Stimulated activated CD8-positive, alpha-beta memory T cell treated with anti-CD3 and anti-CD28 coated beads, Interleukin-2, amount 100 ng/mL, for 48 hours (primary cell): ENCODE data around the gene DHFR.
"Not testable (repeated sequence)": the region's sequence is repeated elsewhere in the genome, so short reads cannot be mapped to it uniquely, and the experiment has no call there.

Experiments used
- DNase-seq, 2 donors: peaks; one replicate each; pipeline ENCODE4 v3.0.0-alpha.2; 2020; ENCODE audit warnings: low read depth in 2 of 2

Gene DHFR

DNA sequence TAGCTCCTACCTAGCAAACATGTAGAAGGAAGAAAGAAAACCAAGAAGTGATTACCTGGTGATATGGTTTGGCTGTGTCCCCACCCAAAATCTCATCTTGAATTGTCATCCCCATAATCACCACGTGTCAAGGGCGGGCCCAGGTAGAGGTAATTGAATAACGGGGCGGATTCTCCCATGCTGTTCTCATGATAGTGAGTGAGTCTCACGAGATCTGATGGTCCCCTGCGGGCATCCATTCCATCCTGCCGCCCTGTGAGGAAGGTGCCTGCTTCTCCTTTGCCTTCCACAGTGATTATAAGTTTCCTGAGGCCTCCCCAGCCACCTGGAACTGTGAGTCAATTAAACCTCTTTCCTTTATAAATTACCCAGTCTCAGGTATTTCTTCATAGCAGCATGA lies 57.3 kb downstream of the DHFR start:
- no peak for DNase-seq

DNA sequence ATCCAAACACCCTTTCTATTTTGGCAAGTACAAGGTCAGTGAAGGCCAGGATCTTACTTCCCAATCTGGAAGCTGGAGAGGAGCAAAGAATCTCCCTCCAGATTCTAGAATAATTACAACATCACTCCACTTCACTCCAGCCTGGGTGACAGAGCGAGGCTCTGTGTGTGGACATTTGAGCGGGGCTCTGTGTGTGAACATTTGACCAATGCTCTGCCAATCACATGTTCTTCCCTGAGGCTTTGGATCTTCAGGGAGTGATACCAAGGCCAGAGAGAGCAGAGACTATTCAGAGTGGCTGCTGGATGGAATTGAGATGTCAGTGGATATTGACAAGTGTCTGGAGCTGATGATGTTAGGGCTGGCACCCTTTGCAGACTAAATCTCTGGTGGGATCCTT lies 60.0 kb downstream of the DHFR start:
- no peak for DNase-seq

DNA sequence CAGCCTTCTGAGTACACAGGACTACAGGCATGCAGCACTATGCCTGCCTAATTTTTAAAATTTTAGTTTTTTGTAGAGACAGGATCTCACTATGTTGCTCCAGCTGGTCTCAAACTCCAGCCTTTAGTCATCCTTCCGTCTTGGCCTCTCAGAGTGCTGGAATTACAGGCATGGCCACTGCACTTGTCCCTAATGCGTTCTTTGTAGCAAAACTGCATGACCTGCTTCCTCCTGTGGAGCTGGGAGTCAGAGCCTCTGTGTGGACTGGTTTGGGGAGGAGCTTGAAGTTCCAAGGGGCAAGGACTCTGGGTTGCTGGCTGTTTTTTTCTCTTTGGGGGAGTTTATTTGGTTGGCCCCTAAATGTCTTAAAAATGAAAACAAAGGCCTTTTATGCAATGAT lies 62.0 kb downstream of the DHFR start:
- DNase-seq: no peak

DNA sequence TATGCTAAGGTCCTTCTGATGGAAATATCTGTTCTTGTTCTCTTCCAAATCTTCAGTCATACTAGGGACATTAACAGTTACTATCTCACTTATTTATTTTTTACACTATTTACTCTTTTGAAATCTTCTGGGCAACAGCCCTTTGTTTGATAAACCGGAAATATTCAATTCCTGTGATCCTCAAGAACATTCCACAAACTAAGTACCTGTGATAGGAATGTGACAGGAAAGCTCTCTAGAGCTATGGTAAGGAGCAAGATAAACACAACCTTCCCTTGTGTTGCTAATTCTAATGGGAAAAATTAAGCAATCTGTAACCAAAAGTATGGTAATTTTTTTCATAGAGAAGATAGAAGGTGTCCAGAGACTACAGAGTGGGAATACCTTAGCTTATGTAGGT lies 62.7 kb downstream of the DHFR start:
- no peak for DNase-seq

DNA sequence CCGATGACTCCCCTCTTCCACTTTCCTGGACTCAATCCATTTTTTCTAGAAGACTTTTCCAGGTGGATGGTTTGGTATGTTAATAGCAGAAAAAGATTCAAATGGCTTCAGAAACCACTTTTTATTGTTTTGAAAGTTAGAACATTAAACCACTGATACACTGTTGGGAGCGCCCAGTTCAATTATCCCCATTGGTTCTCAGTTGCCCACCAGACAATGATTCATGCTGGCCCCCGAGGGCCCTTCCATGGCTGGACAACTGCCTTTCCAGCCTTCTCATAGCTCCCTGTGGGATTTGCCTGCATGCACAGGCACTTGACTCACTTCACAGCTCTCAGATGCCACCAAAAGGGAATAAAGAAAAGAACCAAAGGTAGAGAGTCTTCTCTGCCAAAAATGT lies 63.4 kb downstream of the DHFR start:
- DNase-seq: no peak

DNA sequence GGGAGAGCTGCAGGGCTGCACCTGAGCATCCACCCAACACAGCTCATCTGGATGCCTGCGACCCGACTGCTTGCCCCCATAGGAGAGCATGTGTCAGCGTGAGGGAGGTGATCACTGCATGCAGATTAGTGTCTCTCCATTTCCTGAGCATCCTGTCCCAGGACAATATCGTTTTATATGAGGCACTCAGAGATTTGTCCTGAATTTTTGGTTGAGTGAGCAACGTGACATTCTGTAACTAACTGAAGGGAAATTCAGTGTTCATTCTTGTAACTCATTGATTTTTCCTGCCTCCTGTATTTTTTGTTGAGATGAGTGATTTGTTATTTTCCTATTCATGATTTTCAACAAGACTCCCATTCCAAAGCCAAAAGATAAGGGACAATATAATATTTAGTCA lies 64.0 kb downstream of the DHFR start:
- DNase-seq: no peak

DNA sequence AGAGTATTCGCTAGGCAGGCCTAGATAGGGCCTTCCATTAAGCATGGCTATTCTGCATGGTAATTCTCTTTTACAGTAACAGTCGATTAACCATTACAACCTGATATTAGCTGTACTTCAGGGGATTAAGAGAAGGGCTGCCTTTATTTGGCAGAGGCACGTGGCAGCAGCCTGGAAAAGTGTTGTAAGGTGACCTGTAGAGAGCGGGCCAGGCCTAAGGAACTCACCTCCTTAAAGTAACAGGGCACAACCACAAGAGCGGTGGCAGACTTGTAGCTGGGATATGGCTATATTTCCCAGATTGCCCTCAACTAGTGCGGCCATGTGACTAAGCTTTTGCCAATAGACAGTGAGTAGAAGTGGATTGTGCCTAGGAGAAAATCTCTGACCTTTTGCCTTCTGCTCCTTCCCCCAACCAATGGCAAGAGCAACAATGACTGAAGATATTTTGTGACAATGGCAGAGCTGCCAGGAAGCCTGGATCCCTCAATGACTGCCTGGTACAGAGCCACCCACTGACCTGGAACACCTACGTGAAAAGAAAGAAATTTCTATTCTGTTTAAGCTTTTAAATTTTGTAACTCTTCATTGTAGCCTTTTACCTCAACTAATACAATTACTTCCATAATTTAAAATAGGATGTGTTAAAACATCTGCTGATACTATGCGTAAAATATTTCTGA lies 65.8 kb downstream of the DHFR start:
- no peak for DNase-seq

DNA sequence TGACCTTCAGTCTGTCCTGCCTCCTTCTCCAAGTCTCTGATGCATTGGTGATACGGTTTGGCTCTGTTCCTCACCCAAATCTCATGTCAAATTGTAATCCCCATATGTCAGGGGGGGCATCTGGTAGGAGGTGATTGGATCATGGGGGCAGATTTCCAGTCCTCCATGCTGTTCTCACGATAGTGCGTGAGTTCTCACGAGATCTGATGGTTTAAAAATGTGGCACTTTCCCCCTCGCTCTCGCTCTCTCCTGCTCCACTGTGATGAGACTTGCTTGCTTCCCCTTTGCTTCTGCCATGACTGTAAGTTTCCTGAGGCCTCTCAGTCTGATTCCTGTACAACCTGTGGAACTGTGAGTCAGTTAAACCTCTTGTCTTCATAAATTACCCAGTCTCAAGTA lies 70.0 kb downstream of the DHFR start:
- DNase-seq: no peak

DNA sequence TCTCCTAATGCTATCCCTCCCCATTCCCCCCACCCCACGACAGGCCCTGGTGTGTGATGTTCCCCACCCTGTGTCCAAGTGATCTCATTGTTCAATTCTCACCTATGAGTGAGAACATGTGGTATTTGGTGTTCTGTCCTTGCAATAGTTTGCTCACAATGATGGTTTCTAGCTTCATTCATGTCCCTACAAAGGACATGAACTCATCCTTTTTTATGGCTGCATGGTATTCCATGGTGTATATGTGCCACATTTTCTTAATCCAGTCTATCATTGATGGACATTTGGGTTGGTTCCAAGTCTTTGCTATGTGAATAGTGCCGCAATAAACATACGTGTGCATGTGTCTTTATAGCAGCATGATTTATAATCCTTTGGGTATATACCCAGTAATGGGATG lies 74.5 kb downstream of the DHFR start:
- not testable (repeated sequence) for DNase-seq

DNA sequence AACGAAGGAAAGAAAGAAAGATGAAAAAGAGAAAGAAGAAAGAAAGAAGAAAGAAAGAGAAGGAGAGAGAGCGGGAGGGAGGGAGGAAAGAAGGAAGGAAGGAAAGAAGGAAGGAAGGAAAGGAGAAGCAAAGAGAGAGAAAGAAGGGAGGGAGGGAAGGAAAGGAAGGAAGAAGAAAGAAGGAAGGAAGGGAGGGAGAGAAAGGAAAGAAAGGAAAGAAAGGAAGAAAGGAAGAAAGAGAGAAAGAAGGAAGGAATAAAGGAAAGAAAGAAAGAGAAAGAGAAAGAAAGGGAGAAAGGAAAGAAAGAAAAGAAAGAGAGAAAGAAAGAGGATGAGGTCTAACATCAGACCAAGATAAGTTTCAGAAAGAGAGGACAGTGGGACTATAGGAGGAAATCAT lies 75.7 kb downstream of the DHFR start:
- DNase-seq: no peak

DNA sequence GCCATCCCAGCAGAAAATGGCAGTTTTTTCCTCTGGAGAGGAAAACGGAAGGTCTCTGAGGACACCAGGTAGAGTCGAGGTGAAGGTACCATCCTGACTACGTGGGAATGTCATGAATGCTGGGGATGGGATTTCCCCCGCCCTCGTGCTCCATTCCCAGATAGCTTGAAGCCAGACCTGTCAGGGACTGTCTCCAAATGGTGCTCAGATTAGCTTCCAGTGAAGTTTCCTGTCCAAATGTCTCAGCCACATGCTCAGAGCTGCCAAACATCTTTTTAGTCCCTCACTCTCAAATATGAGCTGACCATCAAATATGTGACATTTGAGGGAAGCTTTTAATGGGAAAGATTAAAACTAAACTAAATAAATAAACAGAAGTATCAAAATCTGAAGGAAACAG lies 77.1 kb downstream of the DHFR start:
- no peak for DNase-seq

DNA sequence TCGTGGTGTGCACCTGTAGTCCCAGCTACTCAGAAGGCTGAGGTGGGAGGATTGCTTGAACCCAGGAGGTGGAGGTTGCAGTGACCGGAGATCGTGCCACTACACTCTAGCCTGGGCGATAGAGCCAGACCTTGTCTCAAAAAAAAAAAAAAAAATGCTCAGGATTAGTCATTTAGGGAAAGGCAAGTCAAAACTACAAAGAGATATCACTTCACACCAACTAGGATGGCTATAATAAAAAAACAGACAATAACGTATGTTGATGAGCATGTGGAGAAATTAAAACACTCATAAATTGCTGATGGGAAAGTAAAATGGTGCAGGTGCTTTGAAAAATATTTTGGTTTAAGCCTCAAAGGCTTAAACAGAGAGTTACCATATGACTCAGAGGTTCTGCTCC lies 78.4 kb downstream of the DHFR start:
- DNase-seq: no peak
